B cell (primary cell): Measurements from ENCODE around the gene TMEM203. TPM values are rescaled to one million over a fixed set of nuclear protein-coding genes. Genes with fewer than 3 reads are reported as not detected.

Experiments
- ATAC-seq: fragments of 200-7000 bp; cut with Tn5 transposase; one replicate; pipeline ENCODE4 v1.10.0; 2021; ENCODE audit warnings: low read depth, mild to moderate bottlenecking, moderate number of reproducible peaks, moderate library complexity
- CTCF ChIA-PET: fragments of 350-600 bp; sonication (Branson Sonifier 250); formaldehyde crosslinking; loops from one replicate; lab custom pipeline; 2021; ENCODE audit warnings: antibody characterized with exemption, inconsistent platforms; lab: Charles Lee
- POLR2A ChIA-PET: fragments of 350-600 bp; sonication (Branson Sonifier 250); formaldehyde crosslinking; loops from one replicate; lab custom pipeline; 2021; ENCODE audit warnings: antibody characterized with exemption; lab: Charles Lee
- DNase-seq: peaks from one replicate; pipeline ENCODE4 v3.0.0; 2013
- H2AFZ ChIP-seq: 2 replicates; pipeline ENCODE4 v1.6.1; 2012; ENCODE audit warnings: mild to moderate bottlenecking, low read depth, low read length; ENCODE audit not compliant: insufficient read depth, poor library complexity, severe bottlenecking
- H3K27ac ChIP-seq, 2 donors: 1 replicate in 1 of 2; 2 replicates in 1 of 2; pipeline ENCODE4 v1.5.1; 2012 to 2013; ENCODE audit warnings: low read length in 2 of 2, mild to moderate bottlenecking in 2 of 2, moderate library complexity in 1 of 2
- H3K27me3 ChIP-seq, 4 experiments: fragments of 200-600 bp in 1 of 4; sonication (generic) in 1 of 4; replicated peaks in 1 of 4; 1 replicate in 2 of 4; 2 replicates in 2 of 4; pipeline versions ENCODE4 v1.6.1 to v1.7.0; 2013 to 2016; ENCODE audit warnings: low read length in 3 of 4, mild to moderate bottlenecking in 2 of 4, mixed read lengths in 1 of 4, moderate library complexity in 1 of 4; ENCODE audit not compliant: insufficient read depth in 4 of 4, control insufficient read depth in 3 of 4; ENCODE audit errors: control extremely low read depth in 1 of 4
- H3K36me3 ChIP-seq, 2 experiments: replicated peaks in 1 of 2; 1 replicate in 1 of 2; 2 replicates in 1 of 2; pipeline versions ENCODE4 v1.6.1 to v1.7.1; 2013; ENCODE audit warnings: low read length in 1 of 2; ENCODE audit not compliant: insufficient read depth in 2 of 2, control insufficient read depth in 1 of 2; ENCODE audit errors: control extremely low read depth in 1 of 2, extremely low read depth in 1 of 2
- H3K4me1 ChIP-seq, 2 donors: fragments of 200-600 bp in 1 of 2; sonication (generic) in 1 of 2; 1 replicate in 1 of 2; 2 replicates in 1 of 2; pipeline versions ENCODE4 v1.5.1 to v1.6.1; 2013 to 2017; ENCODE audit warnings: low read length in 2 of 2; ENCODE audit not compliant: control insufficient read depth in 2 of 2, insufficient read depth in 2 of 2
- H3K4me2 ChIP-seq: replicated peaks from 2 replicates; pipeline ENCODE3; 2012; ENCODE audit warnings: mild to moderate bottlenecking, low read depth, low read length; ENCODE audit not compliant: poor library complexity, severe bottlenecking
- H3K4me3 ChIP-seq, 5 experiments: fragments of 200-600 bp in 1 of 5; sonication (generic) in 1 of 5; 1 replicate in 3 of 5; 2 replicates in 2 of 5; pipeline versions ENCODE4 v1.5.1 to v1.7.0; 2011 to 2016; ENCODE audit warnings: low read length in 4 of 5, mild to moderate bottlenecking in 4 of 5, low read depth in 2 of 5, control low read depth in 1 of 5, moderate library complexity in 1 of 5; ENCODE audit not compliant: insufficient read depth in 1 of 5; ENCODE audit errors: control extremely low read depth in 1 of 5, extremely low read depth in 1 of 5
- H3K79me2 ChIP-seq: fragments of 200-600 bp; sonication (generic); one replicate; pipeline ENCODE4 v1.6.0; 2016; ENCODE audit warnings: low read length; ENCODE audit not compliant: control insufficient read depth, insufficient read depth
- H3K9ac ChIP-seq: fragments of 200-600 bp; sonication (generic); 2 replicates; pipeline ENCODE4 v1.6.1; 2017; ENCODE audit warnings: mild to moderate bottlenecking, low read length, moderate library complexity
- H3K9me3 ChIP-seq, 3 donors: one replicate each; pipeline versions ENCODE4 v1.6.1 to v1.7.1; 2013; ENCODE audit warnings: low read length in 2 of 3; ENCODE audit not compliant: control insufficient read depth in 2 of 3, insufficient read depth in 1 of 3; ENCODE audit errors: control extremely low read depth in 1 of 3
- H4K20me1 ChIP-seq: 2 replicates; pipeline ENCODE4 v1.6.0; 2012; ENCODE audit warnings: mild to moderate bottlenecking, low read length; ENCODE audit not compliant: insufficient read depth, control insufficient read depth, poor library complexity, severe bottlenecking
- H3K27ac Mint-ChIP-seq: one replicate; pipeline ENCODE4 v1.8.0; 2021; ENCODE audit warnings: mixed read lengths
- H3K27me3 Mint-ChIP-seq: one replicate; pipeline ENCODE4 v1.8.0; 2021; ENCODE audit warnings: mixed read lengths
- H3K4me1 Mint-ChIP-seq: one replicate; pipeline ENCODE4 v1.8.0; 2021; ENCODE audit warnings: mixed read lengths
- H3K4me3 Mint-ChIP-seq: one replicate; pipeline ENCODE4 v1.8.0; 2021; ENCODE audit warnings: mixed read lengths
- H3K9me3 Mint-ChIP-seq: one replicate; pipeline ENCODE4 v1.8.0; 2022; ENCODE audit warnings: mixed read lengths; ENCODE audit not compliant: insufficient read depth
- CTCF ChIP-seq: fragments of 200-600 bp; IDR thresholded peaks from one replicate; pipeline ENCODE4 v1.8.0; 2022; ENCODE audit warnings: antibody characterized with exemption, mild to moderate bottlenecking
- EZH2 ChIP-seq: IDR thresholded peaks from 2 replicates; pipeline ENCODE4 v1.6.1; 2012; ENCODE audit warnings: borderline replicate concordance, low read depth, mild to moderate bottlenecking, moderate library complexity, low read length; ENCODE audit not compliant: insufficient read depth, poor library complexity, severe bottlenecking
- WGBS: methylation state at CpG from one replicate; pipeline ENCODE4 v1.1.5; 2013; ENCODE audit warnings: missing lambda C conversion rate; ENCODE audit not compliant: insufficient coverage; 5-methylcytosine and 5-hydroxymethylcytosine counted together
- intact Hi-C: fragments of 100-400 bp; cut with micrococcal nuclease; formaldehyde crosslinking; loops from one replicate; pipeline ENCODE4 v1.10.0; 2022
- polyA plus RNA-seq: library from polyadenylated mRNA; depleted of rRNA; stranded (reverse); fragments of >200 nt; gene quantifications from 2 replicates; pipeline ENCODE4 v1.2.3, GENCODE V29; 2012
- total RNA-seq, 2 donors: library from RNA; stranded (reverse); fragments of 120-200 nt in 1 of 2; gene quantifications; 1 replicate in 1 of 2; 2 replicates in 1 of 2; pipeline versions ENCODE4 v1.2.3 to v1.2.4, GENCODE V29; 2013 to 2022

TMEM203 gene
- total and polyA plus RNA-seq, 2 donors (not counting 1 experiment from before 2014, with no cell fraction given): 20.6 to 35.7 TPM

GRCh38 chr9:137190315-137190856 lies 15.1 kb downstream of the TMEM203 start:
- no peaks in the 10 kb centered on the region for H3K27me3 Mint-ChIP-seq
- intact Hi-C loops: no loop called here
- H3K9me3 Mint-ChIP-seq: no peaks in the 10 kb centered on the region
- H3K4me3 Mint-ChIP-seq: peak overlapping the region; percentile 96
- H3K36me3 ChIP-seq: peaks cover 0 to 31% of the 10 kb centered on the region in 2 experiments
- no peak overlapping the region for H2AFZ ChIP-seq
- peak overlapping the region; percentile 74 to 90 for H3K27ac ChIP-seq
- no peak overlapping the region for H3K4me3 ChIP-seq
- 95% methylated on average over 9 of the region's 9 CpGs for WGBS
- no peak overlapping the region for H3K9ac ChIP-seq
- H3K4me1 ChIP-seq: peaks cover 26 to 40% of the 10 kb centered on the region in 2 donors
- CTCF ChIA-PET: interaction anchor here (1.4 to 4.0 kb wide), 4 partner anchors 12 to 144 kb away, joined by 3 to 42 read pairs (median 18); partner anchors contain the start of genes CYSRT1, NPDC1, RNF224 and TPRN
- POLR2A ChIA-PET: interaction anchor here (1.8 kb wide), 1 partner anchor 16 kb away, joined by 5 read pairs; no protein-coding TSS in a partner anchor
- peaks cover 86% of the 10 kb centered on the region for H3K79me2 ChIP-seq
- no peaks in the 10 kb centered on the region for H3K27me3 ChIP-seq
- peak overlapping the region; percentile 80 for H3K27ac Mint-ChIP-seq
- DNase-seq (no peak), ATAC-seq (no peak)
- peaks cover 52% of the 10 kb centered on the region for H4K20me1 ChIP-seq
- H3K4me1 Mint-ChIP-seq: peaks cover 36% of the 10 kb centered on the region
- H3K9me3 ChIP-seq: peaks cover 0 to 3% (median 0%) of the 10 kb centered on the region in 3 donors
- no peak overlapping the region for H3K4me2 ChIP-seq
- no peak for TF ChIP-seq CTCF
- no peak for TF ChIP-seq EZH2
